Adrenal gland (tissue), 5 donors: ENCODE measurements around the gene KIF22.

Experiments
- CTCF ChIP-seq, 6 experiments: fragments of 450-650 bp in 4 of 6; fragments of 200-600 bp in 2 of 6; sonication (generic) in 1 of 6; IDR thresholded peaks; 1 replicate in 5 of 6; 2 replicates in 1 of 6; pipeline versions ENCODE4 v1.5.1 to v1.8.0; 2016 to 2021; ENCODE audit warnings: antibody characterized with exemption in 6 of 6, mild to moderate bottlenecking in 2 of 6, moderate library complexity in 1 of 6
- POLR2A ChIP-seq, 2 donors: fragments of 450-650 bp; IDR thresholded peaks; one replicate each; pipeline ENCODE4 v1.6.1; 2017; ENCODE audit warnings: antibody characterized with exemption in 2 of 2, mild to moderate bottlenecking in 2 of 2, moderate library complexity in 1 of 2
- donor health status: DM: no; HTN: no; CAD: no.

GRCh38 chr16:29774730-29775129, 15.8 kb upstream of the KIF22 start:
- TF ChIP-seq CTCF (IDR thresholded peaks at IDR 0.05) (no peak), POLR2A (IDR thresholded peaks at IDR 0.05) (no peak)
